Measurements from ENCODE around the gene EWSR1. TPM values are rescaled to one million over a fixed set of nuclear protein-coding genes. Genes with fewer than 3 reads are reported as not detected.

The EWSR1 gene
- total RNA-seq, 8 experiments from 2014 or later, result 134 to 362 (median 188) TPM

GRCh38 chr22:29306175-29306834 lies 38.2 kb downstream of the EWSR1 start, which contains the start of gene GAS2L1:
Gene GAS2L1, plus strand, starts transcription at chr22:29306650. Its CDS starts 1,456 bp downstream, at chr22:29308106.
- ATAC-seq (replicated peaks in 6 of 8), result peak; percentile 39 to 61 (median 56)
- H3K27ac ChIP-seq, result peak within 1 kb of the TSS in 1 of 2 donors; percentile 64
- peaks cover 8 to 10% of the 10 kb centered on the region in 2 donors for H3K4me1 ChIP-seq (replicated peaks in 1 of 2)
- WGBS, 10 experiments, result 0% methylated on average over 1 to 3 of the region's 40 CpGs; no CpG with 5 or more reads in 6 of the 10 experiments
- in situ Hi-C loops (cut with MboI; ENCODE audit: low pct_unique_long_range_greater_than_20kb in 2 of 9, low sequenced_read_pairs in 9 of 9, unreplicated experiment in 9 of 9), result no loop called here
- H3K4me3 ChIP-seq, result peak within 1 kb of the TSS; percentile 42 to 49 (median 47)

GRCh38 chr22:29306835-29307595 lies 38.9 kb downstream of the EWSR1 start:
- Histone ChIP-seq H3K4me1 (replicated peaks in 1 of 2) (peaks cover 12 to 14% of the 10 kb centered on the region in 2 donors), H3K27ac (peak overlapping the region in 1 of 2 donors; percentile 64), H3K4me3 (peak overlapping the region; percentile 42 to 49 (median 47))
- WGBS, 10 experiments, result 14 to 50% methylated on average over 1 to 2 of the region's 83 CpGs; no CpG with 5 or more reads in 8 of the 10 experiments
- in situ Hi-C loops (cut with MboI; ENCODE audit: low pct_unique_long_range_greater_than_20kb in 2 of 9, low sequenced_read_pairs in 9 of 9, unreplicated experiment in 9 of 9), result no loop called here
- ATAC-seq (replicated peaks in 6 of 8), result peak; percentile 31 to 63 (median 54)

- Histone ChIP-seq H3K27ac (no peak overlapping the region), H3K4me3 (peak overlapping the region; percentile 42 to 49 (median 47)), H3K4me1 (replicated peaks in 1 of 2) (peaks cover 12 to 14% of the 10 kb centered on the region in 2 donors)
- no peak for ATAC-seq (replicated peaks in 6 of 8)
- WGBS, 10 experiments, result 0 to 100% (median 72%) methylated on average over 1 to 10 of the region's 20 CpGs; no CpG with 5 or more reads in 3 of the 10 experiments
- in situ Hi-C loops (cut with MboI; ENCODE audit: low pct_unique_long_range_greater_than_20kb in 2 of 9, low sequenced_read_pairs in 9 of 9, unreplicated experiment in 9 of 9), result no loop called here
These were observed 39.6 kb downstream of the EWSR1 start for GRCh38 chr22:29307596-29308147.

- no peak overlapping the region for H3K4me3 ChIP-seq
- in situ Hi-C loops (cut with MboI; ENCODE audit: low pct_unique_long_range_greater_than_20kb in 2 of 9, low sequenced_read_pairs in 9 of 9, unreplicated experiment in 9 of 9), result no loop called here
- peaks cover 12 to 14% of the 10 kb centered on the region in 2 donors for H3K4me1 ChIP-seq (replicated peaks in 1 of 2)
- ATAC-seq (replicated peaks in 6 of 8), result no peak
- WGBS, 10 experiments, result 76 to 90% (median 80%) methylated on average over 2 to 8 of the region's 50 CpGs; no CpG with 5 or more reads in 7 of the 10 experiments
- no peak overlapping the region for H3K27ac ChIP-seq
These were observed 40.2 kb downstream of the EWSR1 start for GRCh38 chr22:29308148-29308790.

DNA sequence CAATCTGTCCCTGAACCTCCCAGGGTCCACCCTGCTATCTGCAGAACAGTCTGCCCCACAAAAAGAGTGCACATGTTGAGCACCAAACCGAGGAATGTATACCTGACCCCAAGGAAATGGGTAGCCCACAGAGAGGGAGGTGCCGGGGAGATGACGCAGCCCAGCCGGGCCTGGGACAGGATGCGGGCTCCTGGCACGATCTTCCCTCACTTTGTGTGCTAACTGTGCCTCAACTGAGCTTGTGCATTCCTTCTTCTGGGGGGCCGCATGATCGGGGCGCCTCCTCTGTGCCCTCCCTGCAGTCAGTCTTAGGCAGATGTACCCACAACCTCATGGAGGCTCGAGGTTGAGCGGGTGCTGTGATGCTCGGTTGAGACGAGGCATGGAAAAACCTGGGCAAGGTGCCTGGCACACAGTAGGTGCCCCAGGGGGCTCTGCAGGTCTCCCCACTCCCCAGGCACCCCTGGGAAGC lies 40.8 kb downstream of the EWSR1 start:
- Histone ChIP-seq H3K4me3 (no peak overlapping the region), H3K27ac (no peak overlapping the region), H3K4me1 (replicated peaks in 1 of 2) (peaks cover 12 to 14% of the 10 kb centered on the region in 2 donors)
- 13 to 97% (median 68%) methylated on average over 3 to 7 of the region's 13 CpGs; no CpG with 5 or more reads in 7 of the 10 experiments for WGBS, 10 experiments
- ATAC-seq (replicated peaks in 6 of 8), result no peak
- in situ Hi-C loops (cut with MboI; ENCODE audit: low pct_unique_long_range_greater_than_20kb in 2 of 9, low sequenced_read_pairs in 9 of 9, unreplicated experiment in 9 of 9), result no loop called here

DNA sequence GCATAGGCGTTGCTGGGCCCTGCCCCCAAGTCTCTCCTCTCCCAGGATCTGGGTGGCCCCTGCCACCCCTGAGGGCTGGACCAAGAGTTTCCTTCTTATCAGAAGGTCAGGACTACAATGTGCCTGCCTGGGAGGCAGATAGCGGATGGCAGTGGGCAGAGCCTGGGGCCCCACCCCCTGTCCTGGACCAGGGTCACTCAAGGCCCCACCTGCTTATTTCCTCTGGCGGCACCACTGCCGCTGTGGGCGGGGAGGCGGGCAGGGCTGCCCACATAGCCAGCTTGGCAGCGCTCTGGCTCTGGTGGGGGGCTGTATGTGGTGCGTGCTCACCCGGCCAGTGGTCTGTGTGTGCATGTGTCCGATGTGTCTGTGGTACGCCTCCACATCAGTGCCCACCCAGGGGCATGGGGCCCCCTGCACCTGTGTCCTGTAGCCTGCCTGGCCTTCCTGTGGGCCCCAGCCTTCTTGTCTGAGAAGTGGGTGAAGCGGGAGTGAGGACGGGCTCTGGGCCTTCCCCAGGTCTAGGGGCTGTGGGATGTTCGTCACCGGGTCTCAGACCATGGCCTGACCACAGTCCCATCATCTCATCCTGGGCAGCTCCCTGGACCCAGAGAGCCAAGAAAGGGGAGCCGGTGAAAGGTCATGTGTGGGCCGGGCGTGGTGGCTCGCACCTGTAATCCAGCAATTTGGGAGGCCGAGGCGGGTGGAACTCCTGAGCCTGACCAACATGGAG lies 41.4 kb downstream of the EWSR1 start:
- peaks cover 12 to 14% of the 10 kb centered on the region in 2 donors for H3K4me1 ChIP-seq (replicated peaks in 1 of 2)
- H3K4me3 ChIP-seq, result no peak overlapping the region
- in situ Hi-C loops (cut with MboI; ENCODE audit: low pct_unique_long_range_greater_than_20kb in 2 of 9, low sequenced_read_pairs in 9 of 9, unreplicated experiment in 9 of 9), result no loop called here
- 40 to 100% (median 100%) methylated on average over 1 to 5 of the region's 21 CpGs; no CpG with 5 or more reads in 3 of the 10 experiments for WGBS, 10 experiments
- no peak overlapping the region for H3K27ac ChIP-seq
- ATAC-seq (replicated peaks in 6 of 8), result no peak

DNA sequence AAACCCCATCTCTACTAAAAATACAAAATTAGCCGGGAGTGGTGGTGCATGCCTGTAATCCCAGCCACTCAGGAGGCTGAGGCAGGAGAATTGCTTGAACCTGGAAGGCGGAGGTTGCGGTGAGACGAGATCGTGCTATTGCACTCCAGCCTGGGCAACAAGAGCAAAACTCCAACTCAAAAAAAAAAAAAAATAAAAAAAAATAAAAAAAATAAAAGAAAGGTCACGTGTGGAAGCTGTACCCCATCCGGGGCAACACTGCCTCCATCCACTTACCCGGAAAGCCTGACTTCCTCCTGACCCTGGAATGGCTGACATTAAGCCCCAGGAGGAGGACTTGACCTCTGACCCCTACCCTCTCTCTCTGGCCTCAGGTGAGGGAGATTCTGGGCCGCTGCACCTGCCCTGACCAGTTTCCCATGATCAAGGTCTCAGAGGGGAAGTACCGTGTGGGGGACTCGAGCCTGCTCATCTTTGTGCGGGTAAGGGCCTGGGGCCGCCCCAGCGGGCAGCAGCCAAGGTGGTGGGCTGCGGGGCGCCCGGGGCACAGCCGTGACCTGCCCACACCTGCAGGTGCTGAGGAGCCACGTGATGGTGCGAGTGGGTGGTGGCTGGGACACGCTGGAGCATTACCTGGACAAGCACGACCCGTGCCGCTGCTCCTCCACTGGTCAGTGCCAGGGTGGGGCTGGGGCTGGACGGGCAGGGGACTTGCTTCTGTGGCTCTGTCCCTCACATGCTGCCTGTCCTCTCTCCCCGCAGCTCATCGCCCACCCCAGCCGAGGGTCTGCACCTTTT lies 42.2 kb downstream of the EWSR1 start:
- in situ Hi-C loops (cut with MboI; ENCODE audit: low pct_unique_long_range_greater_than_20kb in 2 of 9, low sequenced_read_pairs in 9 of 9, unreplicated experiment in 9 of 9), result no loop called here
- peak in 2 of 8 experiments; percentile 1 to 7 for ATAC-seq (replicated peaks in 6 of 8)
- H3K4me3 ChIP-seq, result no peak overlapping the region
- H3K4me1 ChIP-seq (replicated peaks in 1 of 2), result peaks cover 12 to 14% of the 10 kb centered on the region in 2 donors
- 54 to 94% (median 77%) methylated on average over 3 to 8 of the region's 28 CpGs; no CpG with 5 or more reads in 1 of the 10 experiments for WGBS, 10 experiments
- no peak overlapping the region for H3K27ac ChIP-seq

- WGBS, 10 experiments, result no CpG with 5 or more reads among the region's 18 CpGs
- no peak overlapping the region for H3K4me3 ChIP-seq
- in situ Hi-C loops (cut with MboI; ENCODE audit: low pct_unique_long_range_greater_than_20kb in 2 of 9, low sequenced_read_pairs in 9 of 9, unreplicated experiment in 9 of 9), result no loop called here
- peaks cover 12 to 14% of the 10 kb centered on the region in 2 donors for H3K4me1 ChIP-seq (replicated peaks in 1 of 2)
- no peak overlapping the region for H3K27ac ChIP-seq
- peak; percentile 62 to 75 (median 70) for ATAC-seq (replicated peaks in 6 of 8)
These were observed 42.8 kb downstream of the EWSR1 start for GRCh38 chr22:29310863-29311339.

GRCh38 chr22:29311464-29312217 lies 43.6 kb downstream of the EWSR1 start:
- peaks cover 12 to 14% of the 10 kb centered on the region in 2 donors for H3K4me1 ChIP-seq (replicated peaks in 1 of 2)
- in situ Hi-C loops (cut with MboI; ENCODE audit: low pct_unique_long_range_greater_than_20kb in 2 of 9, low sequenced_read_pairs in 9 of 9, unreplicated experiment in 9 of 9), result no loop called here
- H3K4me3 ChIP-seq, result no peak overlapping the region
- 51 to 100% (median 80%) methylated on average over 1 to 9 of the region's 50 CpGs; no CpG with 5 or more reads in 6 of the 10 experiments for WGBS, 10 experiments
- no peak overlapping the region for H3K27ac ChIP-seq
- ATAC-seq (replicated peaks in 6 of 8), result peak in 3 of 8 experiments; percentile 0 to 2 (median 1)

GRCh38 chr22:29312218-29313125 lies 44.4 kb downstream of the EWSR1 start:
- no peak overlapping the region for H3K4me3 ChIP-seq
- H3K27ac ChIP-seq, result no peak overlapping the region
- ATAC-seq (replicated peaks in 6 of 8), result no peak
- in situ Hi-C loops (cut with MboI; ENCODE audit: low pct_unique_long_range_greater_than_20kb in 2 of 9, low sequenced_read_pairs in 9 of 9, unreplicated experiment in 9 of 9), result no loop called here
- H3K4me1 ChIP-seq (replicated peaks in 1 of 2), result peaks cover 12 to 14% of the 10 kb centered on the region in 2 donors
- 17 to 100% (median 93%) methylated on average over 1 to 13 of the region's 25 CpGs; no CpG with 5 or more reads in 1 of the 10 experiments for WGBS, 10 experiments
